Skeletal muscle satellite cell (primary cell): ENCODE results near the gene ADGRV1.
A peak's percentile ranks its signal among the peaks of the same experiment; 100 is the strongest.

Experiments used
- H3K27me3 ChIP-seq: 2 replicates; pipeline ENCODE4 v1.7.0; 2013; ENCODE audit warnings: low read length; ENCODE audit not compliant: control insufficient read depth, insufficient read depth
- H3K36me3 ChIP-seq: 2 replicates; pipeline ENCODE4 v1.7.0; 2013; ENCODE audit warnings: mild to moderate bottlenecking, control low read depth, low read length; ENCODE audit not compliant: insufficient read depth
- H3K4me1 ChIP-seq: 2 replicates; pipeline ENCODE4 v1.7.0; 2013; ENCODE audit warnings: low read length; ENCODE audit not compliant: control insufficient read depth, insufficient read depth
- H3K4me2 ChIP-seq: 2 replicates; pipeline ENCODE4 v1.7.0; 2013; ENCODE audit warnings: mild to moderate bottlenecking, low read length
- H3K4me3 ChIP-seq: 2 replicates; pipeline ENCODE4 v1.7.0; 2013; ENCODE audit warnings: low read length
- H3K9ac ChIP-seq: 2 replicates; pipeline ENCODE4 v1.7.0; 2013; ENCODE audit warnings: mild to moderate bottlenecking, low read depth, low read length, moderate library complexity
- H3K9me3 ChIP-seq: replicated peaks from 2 replicates; pipeline ENCODE4 v1.7.0; 2013; ENCODE audit warnings: mild to moderate bottlenecking, control low read depth, low read length

ADGRV1 gene

DNA sequence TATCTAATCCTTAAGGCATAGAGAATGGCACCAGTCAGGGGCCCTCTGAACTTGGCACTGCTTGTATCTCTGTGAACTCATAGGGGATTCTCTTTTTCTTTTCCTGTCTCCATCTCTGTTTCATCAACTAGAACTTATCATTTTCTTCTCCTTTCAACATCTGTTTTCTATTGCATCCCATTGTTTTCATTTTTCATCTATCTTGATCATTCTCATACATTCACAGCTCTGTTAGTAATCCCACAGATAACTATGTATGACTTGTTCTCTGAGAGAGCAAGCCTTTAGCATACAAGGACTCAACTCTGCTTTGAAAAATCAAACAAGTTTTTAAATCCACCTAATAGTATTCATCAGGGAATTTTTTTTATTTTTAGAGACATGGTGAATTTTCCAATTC is 560.2 kb downstream of the ADGRV1 start:
- H3K4me1 ChIP-seq: peaks cover 3% of the 10 kb centered on the region
- no peaks in the 10 kb centered on the region for H3K36me3 ChIP-seq

DNA sequence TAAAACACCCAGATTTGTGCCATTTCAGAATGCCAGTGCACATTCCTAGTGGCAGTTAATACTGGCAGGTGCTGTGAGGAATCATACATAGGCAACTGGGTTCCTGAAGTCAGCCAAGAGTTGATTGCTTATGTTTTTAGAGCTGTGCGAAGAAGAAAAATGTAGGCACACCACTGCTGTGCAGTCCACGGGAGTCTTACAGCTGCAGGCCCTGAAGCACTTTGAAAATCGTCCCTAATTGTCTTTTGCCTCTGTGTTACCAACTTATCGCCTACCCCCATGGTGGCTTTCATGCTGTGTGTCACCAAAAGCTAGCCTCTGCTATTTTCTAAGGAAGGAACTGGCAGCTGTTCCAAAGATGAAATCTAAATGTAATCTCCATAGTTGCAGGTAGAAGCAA is 560.6 kb downstream of the ADGRV1 start:
- H3K27me3 ChIP-seq: no peaks in the 10 kb centered on the region
- H3K9ac ChIP-seq: no peak overlapping the region
- no peak overlapping the region for H3K4me2 ChIP-seq
- no peaks in the 10 kb centered on the region for H3K9me3 ChIP-seq
- no peak overlapping the region for H3K4me3 ChIP-seq
- peaks cover 6% of the 10 kb centered on the region for H3K4me1 ChIP-seq
- no peaks in the 10 kb centered on the region for H3K36me3 ChIP-seq

More for the DNA sequence above, 560.2 kb downstream of the ADGRV1 start:
- Histone ChIP-seq H3K4me2 (no peak overlapping the region), H3K9ac (no peak overlapping the region), H3K9me3 (no peaks in the 10 kb centered on the region), H3K27me3 (no peaks in the 10 kb centered on the region), H3K4me3 (no peak overlapping the region)

DNA sequence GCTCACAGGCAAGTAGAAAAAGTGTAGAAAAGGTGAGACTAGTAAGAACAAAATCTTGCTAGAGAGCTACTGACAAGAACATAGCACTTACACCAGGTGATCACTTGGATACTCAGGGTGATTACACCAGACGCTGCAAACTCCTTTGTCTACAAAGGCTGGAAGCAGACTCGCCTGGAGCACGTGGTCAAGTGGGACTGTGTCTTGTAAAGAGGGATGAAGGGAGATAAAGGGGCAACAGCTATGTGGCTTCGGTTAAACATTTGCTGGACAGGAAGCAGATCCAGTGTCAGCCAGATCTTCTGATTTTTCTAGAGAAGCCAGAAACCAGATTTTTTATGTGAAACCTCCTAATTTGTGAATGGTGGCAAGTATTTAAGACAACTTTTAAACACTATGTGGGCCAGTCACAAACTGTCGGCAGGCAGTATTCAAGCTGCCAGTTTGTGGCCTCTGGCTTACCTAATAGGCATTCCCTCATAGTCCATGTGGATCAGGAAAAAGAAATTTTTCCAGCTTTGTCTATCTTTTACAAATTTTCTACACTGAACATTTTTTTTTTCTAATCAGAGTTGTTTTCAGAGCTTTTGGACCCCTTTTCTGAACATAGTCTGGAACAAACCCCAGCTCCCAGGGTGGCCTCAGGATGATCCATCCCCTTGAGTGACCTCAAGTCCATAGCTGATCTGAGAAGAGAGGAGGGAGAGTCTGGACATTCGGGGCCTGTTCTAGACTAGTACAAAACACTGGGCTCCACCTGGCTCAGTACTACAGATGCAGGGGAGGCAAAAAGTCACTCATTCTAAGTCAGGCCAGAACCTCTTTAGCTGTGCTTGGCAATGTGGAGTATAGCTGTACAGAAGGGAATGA is 561.6 kb downstream of the ADGRV1 start:
- no peak overlapping the region for H3K4me3 ChIP-seq
- no peaks in the 10 kb centered on the region for H3K27me3 ChIP-seq
- no peak overlapping the region for H3K9ac ChIP-seq
- H3K4me1 ChIP-seq: peaks cover 10% of the 10 kb centered on the region
- H3K9me3 ChIP-seq: no peaks in the 10 kb centered on the region
- H3K36me3 ChIP-seq: no peaks in the 10 kb centered on the region
- H3K4me2 ChIP-seq: no peak overlapping the region

- no peaks in the 10 kb centered on the region for H3K27me3 ChIP-seq
- peaks cover 17% of the 10 kb centered on the region for H3K4me1 ChIP-seq
- H3K4me3 ChIP-seq: no peak overlapping the region
- H3K36me3 ChIP-seq: no peaks in the 10 kb centered on the region
- no peak overlapping the region for H3K4me2 ChIP-seq
- no peak overlapping the region for H3K9ac ChIP-seq
- no peaks in the 10 kb centered on the region for H3K9me3 ChIP-seq
These were observed 562.9 kb downstream of the ADGRV1 start for GRCh38 chr5:91121347-91121993.

DNA sequence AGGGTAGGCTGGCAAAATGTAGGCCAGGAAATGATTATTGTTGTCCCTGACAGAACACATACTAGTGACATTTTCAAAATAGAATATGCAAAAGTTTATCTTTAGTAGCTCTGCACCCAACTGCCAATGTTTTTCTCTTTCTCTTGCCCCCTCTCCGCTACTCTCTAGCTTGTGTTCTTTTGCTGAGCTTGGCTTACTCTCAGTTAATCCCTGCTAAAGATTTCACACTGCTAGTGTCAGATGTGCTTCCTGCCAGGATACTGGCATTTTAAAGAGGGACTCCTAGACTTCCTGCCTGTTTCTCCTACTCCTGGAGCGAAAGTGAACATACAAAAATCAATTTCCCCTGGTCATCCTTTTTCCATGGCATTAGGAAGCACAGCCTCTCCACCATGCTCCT is 564.1 kb downstream of the ADGRV1 start:
- H3K36me3 ChIP-seq: no peaks in the 10 kb centered on the region
- peaks cover 28% of the 10 kb centered on the region for H3K4me1 ChIP-seq
- no peaks in the 10 kb centered on the region for H3K27me3 ChIP-seq
- H3K9me3 ChIP-seq: no peaks in the 10 kb centered on the region
- H3K9ac ChIP-seq: no peak overlapping the region
- no peak overlapping the region for H3K4me2 ChIP-seq
- no peak overlapping the region for H3K4me3 ChIP-seq

DNA sequence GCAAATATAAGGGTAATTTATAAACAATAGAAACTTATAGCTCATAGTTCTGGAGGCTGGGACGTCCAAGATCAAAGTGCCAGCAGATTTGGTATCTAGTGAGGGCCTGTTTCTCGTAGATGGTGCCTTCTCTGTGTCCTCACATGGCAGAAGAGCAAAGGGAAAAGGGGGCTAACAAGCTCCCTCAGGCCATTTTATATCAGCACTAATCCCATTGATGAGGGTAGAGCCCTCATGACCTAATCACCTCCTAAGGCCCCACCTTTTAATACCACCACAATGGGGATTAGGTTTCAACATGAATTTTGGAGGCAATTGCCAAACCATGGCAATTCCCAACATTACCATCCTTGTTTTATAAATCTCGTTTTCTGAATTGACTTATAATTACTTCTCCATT is 564.7 kb downstream of the ADGRV1 start:
- H3K27me3 ChIP-seq: no peaks in the 10 kb centered on the region
- no peaks in the 10 kb centered on the region for H3K36me3 ChIP-seq
- no peak overlapping the region for H3K9ac ChIP-seq
- H3K4me3 ChIP-seq: no peak overlapping the region
- H3K4me1 ChIP-seq: peaks cover 35% of the 10 kb centered on the region
- H3K4me2 ChIP-seq: no peak overlapping the region
- H3K9me3 ChIP-seq: no peaks in the 10 kb centered on the region

DNA sequence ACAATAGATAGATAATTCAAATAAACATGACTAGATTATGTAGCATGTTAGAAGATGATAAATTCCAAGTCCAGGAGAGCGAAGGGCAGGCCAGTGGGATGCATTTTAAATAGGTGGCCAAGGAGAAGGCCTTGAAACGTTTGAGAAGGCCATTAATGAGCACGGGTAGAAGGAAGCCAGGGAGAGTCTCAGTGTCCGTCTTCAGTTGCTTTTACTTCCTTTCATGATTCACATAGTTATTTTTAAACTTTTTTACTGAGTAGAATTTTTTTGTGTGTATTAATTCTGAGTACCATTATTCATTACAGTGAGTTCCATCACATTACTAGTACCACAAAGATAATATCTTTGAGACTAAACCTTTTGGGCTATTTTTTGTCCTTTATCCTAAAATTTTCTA is 565.3 kb downstream of the ADGRV1 start:
- peaks cover 40% of the 10 kb centered on the region for H3K4me1 ChIP-seq
- H3K9ac ChIP-seq: no peak overlapping the region
- no peaks in the 10 kb centered on the region for H3K27me3 ChIP-seq
- no peaks in the 10 kb centered on the region for H3K9me3 ChIP-seq
- H3K36me3 ChIP-seq: no peaks in the 10 kb centered on the region
- H3K4me2 ChIP-seq: no peak overlapping the region
- H3K4me3 ChIP-seq: no peak overlapping the region

GRCh38 chr5:91125916-91126315 is 567.3 kb downstream of the ADGRV1 start:
- Histone ChIP-seq H3K4me3 (no peak overlapping the region), H3K4me2 (peak overlapping the region; percentile 53), H3K9me3 (no peaks in the 10 kb centered on the region), H3K4me1 (peaks cover 42% of the 10 kb centered on the region), H3K9ac (no peak overlapping the region), H3K27me3 (no peaks in the 10 kb centered on the region), H3K36me3 (no peaks in the 10 kb centered on the region)

DNA sequence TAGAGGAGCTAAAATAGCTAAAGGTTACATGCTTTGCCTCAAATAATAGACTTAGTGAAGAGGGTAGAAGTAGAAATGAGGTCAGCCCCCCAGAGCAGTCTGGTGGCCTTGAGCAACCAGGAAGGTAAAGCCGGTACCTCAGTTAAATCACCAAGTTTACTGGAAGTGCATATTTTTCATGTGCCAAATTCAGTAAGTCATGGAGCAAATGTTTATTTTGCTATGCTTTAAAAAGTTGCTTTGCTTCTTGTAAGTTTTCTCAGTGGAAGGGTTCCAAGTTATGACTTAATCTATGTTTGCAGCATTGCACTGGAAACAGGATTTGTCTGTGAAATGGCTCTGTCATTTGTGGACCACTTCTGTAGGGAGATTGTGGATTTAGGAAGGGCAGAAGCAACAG is 567.9 kb downstream of the ADGRV1 start:
- Histone ChIP-seq H3K9me3 (no peaks in the 10 kb centered on the region), H3K36me3 (no peaks in the 10 kb centered on the region), H3K4me3 (no peak overlapping the region), H3K9ac (no peak overlapping the region), H3K27me3 (no peaks in the 10 kb centered on the region), H3K4me1 (peaks cover 42% of the 10 kb centered on the region), H3K4me2 (peak overlapping the region; percentile 53)

- H3K4me3 ChIP-seq: no peak overlapping the region
These were observed 568.3 kb downstream of the ADGRV1 start for GRCh38 chr5:91126888-91127287.

GRCh38 chr5:91127456-91128081 is 569.0 kb downstream of the ADGRV1 start:
- H3K36me3 ChIP-seq: no peaks in the 10 kb centered on the region

More at GRCh38 chr5:91126888-91127287, 568.3 kb downstream of the ADGRV1 start:
- Histone ChIP-seq H3K9me3 (no peaks in the 10 kb centered on the region), H3K4me2 (peak overlapping the region; percentile 53), H3K9ac (no peak overlapping the region), H3K36me3 (no peaks in the 10 kb centered on the region), H3K27me3 (no peaks in the 10 kb centered on the region), H3K4me1 (peaks cover 42% of the 10 kb centered on the region)

More at GRCh38 chr5:91127456-91128081, 569.0 kb downstream of the ADGRV1 start:
- peak overlapping the region; percentile 33 for H3K4me2 ChIP-seq
- H3K4me1 ChIP-seq: peaks cover 42% of the 10 kb centered on the region
- no peaks in the 10 kb centered on the region for H3K9me3 ChIP-seq
- H3K9ac ChIP-seq: no peak overlapping the region
- H3K27me3 ChIP-seq: no peaks in the 10 kb centered on the region
- no peak overlapping the region for H3K4me3 ChIP-seq
